Measurements from ENCODE around the gene ZFP2. TPM values are rescaled to one million over a fixed set of nuclear protein-coding genes. Genes with fewer than 3 reads are reported as not detected.
"Not testable (repeated sequence)": the region's sequence is repeated elsewhere in the genome, so short reads cannot be mapped to it uniquely, and the experiment has no call there.

ZFP2 gene
- polyA plus RNA-seq (ENCODE audit: insufficient read length), result 2.8 TPM

DNA sequence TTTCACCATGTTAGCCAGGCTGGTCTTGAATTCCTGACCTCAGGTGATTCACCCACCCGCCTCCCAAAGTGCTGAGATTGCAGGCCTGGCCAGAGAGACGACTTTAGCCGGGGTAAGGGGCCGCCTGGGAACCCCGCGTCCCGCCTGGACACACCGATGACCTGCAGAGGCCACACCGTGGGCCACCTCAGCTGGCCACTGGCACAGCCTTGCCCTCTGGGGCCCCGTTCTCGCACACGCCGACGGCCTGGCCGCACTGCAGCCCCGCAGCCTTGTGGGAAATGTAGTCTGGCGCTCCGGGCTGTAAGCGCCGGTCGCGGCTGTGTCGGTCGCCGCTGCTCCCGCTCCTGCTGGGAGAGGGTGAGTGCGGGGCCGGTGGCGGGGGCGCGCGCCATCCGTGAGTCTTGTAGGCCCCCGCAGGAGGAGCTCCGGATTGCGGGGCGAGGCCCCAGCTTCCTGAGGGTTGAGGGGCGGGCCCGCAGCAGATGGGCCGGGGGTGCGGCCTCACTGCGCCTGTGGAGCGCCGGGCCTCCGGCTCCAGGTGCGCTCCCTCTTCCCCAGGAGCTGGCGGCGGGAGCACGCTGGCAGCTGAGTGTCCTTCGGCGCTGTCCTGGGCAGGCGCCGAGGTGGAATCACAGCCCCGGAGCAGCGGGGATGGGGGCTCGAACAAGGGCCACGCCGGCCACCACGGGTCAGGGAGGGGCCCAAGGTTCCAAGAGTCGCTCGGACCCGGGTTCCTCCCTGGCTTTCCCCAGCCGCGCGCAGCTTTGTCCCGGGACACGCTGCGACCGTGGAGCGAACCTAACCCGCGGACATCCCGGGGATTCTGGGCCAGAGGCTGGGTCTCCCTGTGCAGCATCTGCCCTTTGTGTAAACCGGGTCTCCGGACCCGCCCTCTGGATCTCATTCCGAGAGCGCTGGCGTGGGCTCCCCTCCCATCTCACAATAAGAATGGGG lies at the start of gene ZFP2:
ZFP2 (plus strand) TSS at position 299 of the 957 bp plus-strand sequence. CDS start 35,401 bp downstream, outside the sequence.
- DNase-seq (ENCODE audit: low read depth), result no peak

DNA sequence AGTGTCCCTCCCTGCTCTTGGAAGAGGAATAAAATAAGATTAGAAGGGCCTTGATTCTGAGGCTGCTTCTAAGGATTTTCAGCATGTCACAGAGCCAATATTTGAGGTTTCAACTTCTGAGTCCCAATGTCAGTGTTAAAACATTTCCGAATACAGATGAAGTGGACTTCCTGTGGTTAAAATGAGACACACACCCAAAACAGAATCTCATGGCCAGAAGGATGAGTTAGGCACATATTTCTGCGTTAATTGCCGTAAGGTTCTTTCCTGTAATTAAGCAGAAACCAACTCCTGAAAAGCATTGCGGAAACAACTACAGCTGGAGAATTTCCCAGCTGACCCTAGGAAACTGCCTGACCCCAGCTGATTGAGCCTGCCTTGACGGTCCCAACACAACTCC lies 46.4 kb upstream of the ZFP2 start:
- no peak for DNase-seq (ENCODE audit: low read depth)

GRCh38 chr5:178851951-178852350 lies 43.8 kb upstream of the ZFP2 start:
- DNase-seq (ENCODE audit: low read depth), result no peak

GRCh38 chr5:178854284-178854683 lies 41.4 kb upstream of the ZFP2 start:
- DNase-seq (ENCODE audit: low read depth), result no peak

GRCh38 chr5:178859625-178860521 lies 35.8 kb upstream of the ZFP2 start, which contains the start of gene ZNF354B:
ZNF354B (plus strand) TSS chr5:178859953; CDS start chr5:178861048, 1,095 bp downstream.
- peak; percentile 81 for DNase-seq (ENCODE audit: low read depth)

DNA sequence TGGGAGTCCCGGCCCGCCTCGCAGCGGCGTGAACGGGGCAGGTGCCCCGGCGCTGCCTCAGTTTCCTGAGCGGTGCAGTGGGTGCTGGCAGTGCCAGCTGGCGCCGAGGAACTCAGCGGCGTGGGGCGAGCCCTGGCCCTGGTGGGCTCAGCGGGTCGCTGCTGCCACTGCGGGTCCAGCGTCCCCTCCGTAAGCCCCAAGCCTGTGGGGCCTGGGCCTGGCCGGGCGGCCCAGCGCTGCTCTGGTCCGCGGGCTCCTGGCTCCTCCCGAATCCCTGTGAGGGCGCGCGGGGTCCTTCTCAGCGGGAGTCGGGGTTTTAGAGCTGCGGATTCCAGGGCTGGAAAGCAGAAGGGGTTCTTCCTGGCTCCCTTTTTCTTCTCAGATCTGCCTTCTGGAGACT lies 35.1 kb upstream of the ZFP2 start:
- DNase-seq (ENCODE audit: low read depth), result not testable (repeated sequence)

DNA sequence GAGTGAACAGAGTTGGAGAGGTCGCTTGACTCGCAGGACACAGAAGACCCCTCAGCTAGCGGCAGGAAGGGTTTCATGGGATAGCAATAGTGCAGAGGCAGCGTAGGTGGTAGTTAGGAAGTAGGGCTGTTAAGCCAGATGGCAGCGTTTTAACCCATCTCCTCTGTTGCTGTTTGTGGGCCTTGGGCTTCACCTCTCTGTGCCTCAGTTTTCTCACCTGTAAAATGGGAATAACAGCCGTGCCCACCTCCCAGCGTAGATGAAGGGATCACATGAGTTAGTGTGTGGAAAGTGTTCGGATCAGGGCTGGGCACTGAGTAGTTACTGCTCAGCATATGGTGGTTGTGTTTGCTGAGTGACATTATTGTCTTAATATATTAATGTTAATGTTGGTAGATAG lies 34.1 kb upstream of the ZFP2 start:
- DNase-seq (ENCODE audit: low read depth), result no peak

GRCh38 chr5:178866946-178867345 lies 28.8 kb upstream of the ZFP2 start:
- DNase-seq (ENCODE audit: low read depth), result no peak

- no peak for DNase-seq (ENCODE audit: low read depth)
Observed at GRCh38 chr5:178869577-178869976, 26.1 kb upstream of the ZFP2 start.

DNA sequence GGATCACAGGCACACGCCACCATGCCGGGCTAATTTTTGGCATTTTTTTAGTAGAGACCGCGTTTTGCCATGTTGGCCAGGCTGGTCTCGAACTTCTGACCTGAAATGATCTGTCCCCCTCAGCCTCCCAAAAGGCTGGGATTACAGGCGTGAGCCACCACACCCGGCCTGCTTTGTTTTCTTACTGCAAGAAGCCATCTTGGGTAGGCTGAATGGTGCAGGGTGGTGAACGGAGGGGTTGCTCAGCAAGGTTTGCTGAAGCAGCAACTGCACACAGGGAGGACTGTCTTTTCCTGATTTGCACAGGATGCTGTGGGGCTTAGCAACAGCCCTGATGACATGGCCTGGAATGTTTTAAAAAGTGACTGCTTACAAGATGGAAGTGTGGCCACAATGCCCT lies 25.3 kb upstream of the ZFP2 start:
- DNase-seq (ENCODE audit: low read depth), result no peak

- DNase-seq (ENCODE audit: low read depth), result no peak
Observed at GRCh38 chr5:178872302-178872701, 23.4 kb upstream of the ZFP2 start.

DNA sequence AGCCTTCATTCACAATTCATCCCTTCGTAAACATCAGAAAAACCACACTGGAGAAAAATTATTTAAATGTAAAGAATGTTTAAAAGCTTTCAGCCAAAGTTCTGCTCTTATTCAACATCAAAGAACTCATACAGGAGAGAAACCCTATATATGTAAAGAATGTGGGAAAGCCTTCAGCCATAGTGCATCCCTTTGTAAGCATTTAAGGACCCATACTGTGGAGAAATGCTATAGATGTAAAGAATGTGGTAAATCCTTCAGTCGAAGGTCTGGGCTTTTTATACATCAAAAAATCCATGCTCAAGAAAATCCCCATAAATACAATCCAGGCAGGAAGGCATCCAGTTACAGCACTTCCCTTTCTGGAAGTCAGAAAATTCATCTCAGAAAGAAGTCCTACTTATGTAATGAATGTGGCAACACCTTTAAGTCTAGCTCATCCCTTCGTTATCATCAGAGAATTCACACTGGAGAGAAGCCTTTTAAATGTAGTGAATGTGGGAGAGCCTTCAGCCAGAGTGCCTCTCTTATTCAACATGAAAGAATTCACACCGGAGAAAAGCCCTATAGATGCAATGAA lies 12.5 kb upstream of the ZFP2 start:
- DNase-seq (ENCODE audit: low read depth), result not testable (repeated sequence)

DNA sequence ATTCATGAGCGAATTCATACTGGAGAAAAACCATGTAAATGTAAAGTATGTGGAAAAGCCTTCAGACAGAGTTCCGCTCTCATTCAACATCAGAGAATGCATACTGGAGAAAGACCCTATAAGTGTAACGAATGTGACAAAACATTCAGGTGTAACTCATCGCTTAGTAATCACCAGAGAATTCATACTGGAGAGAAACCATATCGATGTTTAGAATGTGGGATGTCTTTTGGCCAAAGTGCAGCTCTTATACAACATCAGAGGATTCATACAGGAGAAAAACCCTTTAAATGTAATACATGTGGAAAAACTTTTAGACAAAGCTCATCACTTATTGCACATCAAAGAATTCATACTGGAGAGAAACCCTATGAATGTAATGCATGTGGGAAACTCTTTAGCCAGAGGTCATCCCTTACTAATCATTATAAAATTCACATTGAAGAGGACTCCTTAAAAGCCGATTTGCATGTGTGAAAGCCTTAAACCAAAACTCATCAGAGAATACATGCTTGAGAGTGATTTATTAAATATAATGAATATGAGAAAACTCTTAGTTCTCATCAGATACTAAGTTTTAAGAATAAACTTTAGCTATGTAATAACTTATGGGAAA lies 11.8 kb upstream of the ZFP2 start:
- DNase-seq (ENCODE audit: low read depth), result no peak

- DNase-seq (ENCODE audit: low read depth), result no peak
Observed at GRCh38 chr5:178899289-178899688, 3.6 kb downstream of the ZFP2 start.

GRCh38 chr5:178902849-178903248 lies 7.1 kb downstream of the ZFP2 start:
- no peak for DNase-seq (ENCODE audit: low read depth)

- no peak for DNase-seq (ENCODE audit: low read depth)
Observed at GRCh38 chr5:178931846-178932760, 36.4 kb downstream of the ZFP2 start.

- peak; percentile 84 for DNase-seq (ENCODE audit: low read depth)
Observed at GRCh38 chr5:178940569-178941360, 45.1 kb downstream of the ZFP2 start, which contains the start of gene ZNF454. ZNF454 (plus strand) TSS chr5:178941198; CDS start chr5:178942792, 1,594 bp downstream.

DNA sequence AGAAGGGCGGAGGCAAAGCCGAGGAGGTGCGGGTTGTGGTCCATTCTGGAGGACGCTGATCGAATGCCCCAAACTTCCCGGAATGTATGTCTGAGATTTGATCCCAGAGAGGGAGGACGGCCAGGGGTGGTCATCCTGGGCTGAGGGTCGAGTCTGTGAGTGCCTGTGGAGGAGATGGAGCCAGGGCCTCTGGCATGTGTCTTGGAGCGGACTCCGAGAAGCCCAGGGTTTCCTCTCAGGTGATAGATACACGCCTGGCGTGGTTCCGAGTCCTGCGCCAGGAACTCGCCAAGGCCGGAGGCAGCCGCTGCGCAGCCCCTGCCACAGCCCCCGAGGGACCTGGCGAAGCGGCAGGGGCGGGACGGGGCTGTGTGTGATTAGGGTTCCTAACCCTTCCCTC lies 45.6 kb downstream of the ZFP2 start:
- DNase-seq (ENCODE audit: low read depth), result no peak

- DNase-seq (ENCODE audit: low read depth), result no peak
Observed at GRCh38 chr5:178965465-178966055, 69.8 kb downstream of the ZFP2 start.
